HepG2 (cell line): Measurements from ENCODE around the gene SYTL2. TPM values are rescaled to one million over a fixed set of nuclear protein-coding genes. Genes with fewer than 3 reads are reported as not detected.

ENCODE experiments used
- ATAC-seq: fragments of 200-7000 bp; cut with Tn5 transposase; 3 replicates; pipeline ENCODE4 v1.9.1; 2020; ENCODE audit warnings: mild to moderate bottlenecking, moderate library complexity
- BruUV-seq: library from RNA; stranded (reverse); fragments of 400-500 nt; replicated peaks from 2 replicates; lab custom pipeline; 2021; lab: Mats Ljungman, UMichigan
- CTCF ChIA-PET: fragments of 300-600 bp; formaldehyde crosslinking; extraction: SDS; loops from one replicate; lab custom pipeline; 2021; ENCODE audit warnings: low total read pairs, inconsistent platforms, low intra/inter-chr PET ratio; lab: Yijun Ruan, JAX
- POLR2A ChIA-PET: fragments of 350-600 bp; sonication (Branson Sonifier 250); formaldehyde crosslinking; loops from one replicate; lab custom pipeline; 2020; ENCODE audit warnings: antibody characterized with exemption, inconsistent platforms; lab: Yijun Ruan, JAX
- DNase-seq: peaks from one replicate; pipeline ENCODE4 v3.0.0-alpha.2; 2015; ENCODE audit warnings: low spot score
- FAIRE-seq: peaks from 3 replicates; lab custom pipeline; 2011; peaks lifted over from hg19 to GRCh38; lab: Jason Lieb, UNC
- H2AFZ ChIP-seq: one replicate; pipeline ENCODE4 v1.6.1; 2011; ENCODE audit warnings: low read length, inconsistent platforms
- H3K27ac ChIP-seq: fragments of 300-600 bp; 3 replicates; pipeline ENCODE4 v1.8.0; 2011; ENCODE audit warnings: mixed run types, mild to moderate bottlenecking, mixed read lengths, low read length, inconsistent platforms; ENCODE audit not compliant: insufficient read depth; ENCODE audit errors: extremely low read length
- H3K27me3 ChIP-seq, 2 experiments: fragments of 200-600 bp in 1 of 2; 2 replicates in 1 of 2; 3 replicates in 1 of 2; pipeline versions ENCODE4 v1.6.0 to v1.8.0; 2011; ENCODE audit warnings: low read length in 2 of 2, mild to moderate bottlenecking in 2 of 2, moderate library complexity in 2 of 2, inconsistent platforms in 1 of 2; ENCODE audit not compliant: insufficient read depth in 2 of 2, control insufficient read depth in 1 of 2
- H3K36me3 ChIP-seq, 2 experiments: fragments of 200-600 bp in 1 of 2; replicated peaks in 1 of 2; 2 replicates in 1 of 2; 3 replicates in 1 of 2; pipeline versions ENCODE4 v1.5.1 to v1.8.0; 2011; ENCODE audit warnings: low read length in 2 of 2, inconsistent platforms in 1 of 2; ENCODE audit not compliant: insufficient read depth in 2 of 2, control insufficient read depth in 1 of 2
- H3K4me1 ChIP-seq: 2 replicates; pipeline ENCODE4 v1.5.1; 2012; ENCODE audit warnings: low read length, inconsistent platforms; ENCODE audit not compliant: insufficient read depth
- H3K4me2 ChIP-seq: 2 replicates; pipeline ENCODE4 v1.6.0; 2011; ENCODE audit warnings: low read depth, low read length, inconsistent platforms
- H3K4me3 ChIP-seq, 3 experiments: fragments of 200-600 bp in 1 of 3; sonication (generic), shearing (Covaris generic) in 1 of 3; replicated peaks in 1 of 3; 2 replicates each; pipeline ENCODE4 v1.5.1; 2011 to 2016; ENCODE audit warnings: low read length in 3 of 3, inconsistent platforms in 2 of 3, low read depth in 2 of 3, mild to moderate bottlenecking in 2 of 3, control low read depth in 1 of 3, mixed read lengths in 1 of 3; ENCODE audit not compliant: insufficient read depth in 1 of 3
- H3K79me2 ChIP-seq: one replicate; pipeline ENCODE4 v1.6.1; 2011; ENCODE audit warnings: low read length, inconsistent platforms; ENCODE audit not compliant: insufficient read depth
- H3K9ac ChIP-seq: 2 replicates; pipeline ENCODE4 v1.6.0; 2011; ENCODE audit warnings: mild to moderate bottlenecking, low read depth, low read length, inconsistent platforms; ENCODE audit not compliant: insufficient read depth
- H3K9me3 ChIP-seq: 2 replicates; pipeline ENCODE4 v1.5.1; 2012; ENCODE audit warnings: mild to moderate bottlenecking, low read length
- H4K20me1 ChIP-seq: 2 replicates; pipeline ENCODE4 v1.6.0; 2011; ENCODE audit warnings: inconsistent platforms, mild to moderate bottlenecking, low read length, moderate library complexity; ENCODE audit not compliant: insufficient read depth
- ARNT2 ChIP-seq: sonication (generic); formaldehyde crosslinking; IDR thresholded peaks from 2 replicates; pipeline ENCODE4 v1.8.0; 2022; ENCODE audit warnings: mild to moderate bottlenecking, low read depth, missing genetic modification reagents, moderate library complexity
- BORCS8-MEF2B ChIP-seq: sonication (generic); formaldehyde crosslinking; IDR thresholded peaks from 2 replicates; pipeline ENCODE4 v1.8.0; 2022; ENCODE audit warnings: mild to moderate bottlenecking, missing genetic modification reagents
- KMT2B ChIP-seq: IDR thresholded peaks from 2 replicates; pipeline ENCODE4 v1.6.1; 2016; ENCODE audit warnings: missing genetic modification reagents, missing compliant biosample characterization
- NCOA1 ChIP-seq: sonication (generic); formaldehyde crosslinking; IDR thresholded peaks from 2 replicates; pipeline ENCODE4 v1.9.0; 2021; ENCODE audit warnings: missing genetic modification reagents
- SIN3A ChIP-seq: IDR thresholded peaks from 2 replicates; pipeline ENCODE4 v1.6.1; 2011; ENCODE audit warnings: low read depth, mild to moderate bottlenecking, control low read depth, low read length, borderline replicate concordance
- ZNF160 ChIP-seq: sonication (generic); formaldehyde crosslinking; IDR thresholded peaks from 2 replicates; pipeline ENCODE4 v1.8.0; 2022; ENCODE audit warnings: mild to moderate bottlenecking, inconsistent platforms, missing genetic modification reagents
- ZNF687 ChIP-seq: sonication (generic); formaldehyde crosslinking; IDR thresholded peaks from 2 replicates; pipeline ENCODE4 v1.5.1; 2020; ENCODE audit warnings: mild to moderate bottlenecking, missing genetic modification reagents, moderate library complexity
- ZNF775 ChIP-seq: sonication (generic); formaldehyde crosslinking; IDR thresholded peaks from 2 replicates; pipeline ENCODE4 v1.4.0; 2020; ENCODE audit warnings: missing genetic modification reagents, mild to moderate bottlenecking, moderate library complexity, borderline replicate concordance
- ZXDC ChIP-seq: sonication (generic); formaldehyde crosslinking; IDR thresholded peaks from 2 replicates; pipeline ENCODE4 v1.5.0; 2020; ENCODE audit warnings: mild to moderate bottlenecking, missing genetic modification reagents
- WGBS: methylation state at CpG from one replicate; pipeline ENCODE4 v1.1.6; 2017; ENCODE audit warnings: low lambda C conversion rate; 5-methylcytosine and 5-hydroxymethylcytosine counted together
- in situ Hi-C: cut with HindIII; loops from 2 replicates; pipeline ENCODE4 v1.10.0; 2017; ENCODE audit warnings: low pct_unique_long_range_greater_than_20kb; ENCODE audit not compliant: extremely low pct_ligation_motif_present
- intact Hi-C: fragments of 100-400 bp; cut with micrococcal nuclease; formaldehyde crosslinking; loops from one replicate; pipeline ENCODE4 v1.10.0; 2022; ENCODE audit not compliant: unreplicated experiment
- polyA plus RNA-seq, 8 experiments: library from polyadenylated mRNA; depleted of rRNA in 3 of 8; stranded (reverse) in 7 of 8; unstranded in 1 of 8; fragments of >200 nt; fragmentation: Illumina TruSeq in 4 of 8; extraction: Trizol in 4 of 8; gene quantifications; 2 replicates each; pipeline versions ENCODE4 v1.2.1 to v1.2.3, GENCODE V29; 2011 to 2016; ENCODE audit warnings: low read depth in 4 of 8, missing spikeins in 1 of 8, mixed read lengths in 1 of 8; ENCODE audit not compliant: insufficient read depth in 1 of 8
- total RNA-seq, 5 experiments: library from RNA; depleted of rRNA; stranded (reverse); fragments of >200 nt; fragmentation: Illumina TruSeq; extraction: Trizol; gene quantifications; 2 replicates each; pipeline ENCODE4 v1.2.3, GENCODE V29; 2016; ENCODE audit warnings: low read depth in 1 of 5

The SYTL2 gene
- total and polyA plus RNA-seq, 2 of the 13 experiments (the other 11 are each of a cell fraction or from before 2014, with no cell fraction given), result 0.77 to 0.90 TPM

- no peak overlapping the region for H3K27ac ChIP-seq
- 28% methylated on average over 7 of the region's 7 CpGs for WGBS
- H3K9me3 ChIP-seq, result no peaks in the 10 kb centered on the region
- intact Hi-C loops (no loop called here), in situ Hi-C loops (no loop called here)
- H3K36me3 ChIP-seq, result no peaks in the 10 kb centered on the region
- no peaks in the 10 kb centered on the region for H3K79me2 ChIP-seq
- CTCF ChIA-PET, result no interaction called here
- H3K27me3 ChIP-seq, result no peaks in the 10 kb centered on the region
- BruUV-seq, result no TSS peak
- no peaks in the 10 kb centered on the region for H4K20me1 ChIP-seq
- POLR2A ChIA-PET, result no interaction called here
- H3K4me3 ChIP-seq, result no peak overlapping the region
- H2AFZ ChIP-seq, result no peak overlapping the region
- DNase-seq, result no peak
- no peak overlapping the region for H3K4me2 ChIP-seq
- FAIRE-seq, result no peak
- H3K4me1 ChIP-seq, result no peaks in the 10 kb centered on the region
- ATAC-seq, result no peak
- H3K9ac ChIP-seq, result no peak overlapping the region
- TF ChIP-seq KMT2B (CRISPR knock-in tag) (no peak), ZNF160 (no peak), SIN3A (no peak), BORCS8-MEF2B (no peak), NCOA1 (CRISPR knock-in tag) (no peak), ZNF775 (CRISPR knock-in tag) (no peak), ZXDC (CRISPR knock-in tag) (no peak), ZNF687 (CRISPR knock-in tag) (no peak), ARNT2 (CRISPR knock-in tag) (no peak)
Observed at GRCh38 chr11:85718126-85718943, 92.6 kb downstream of the SYTL2 start.
